ENCODE measurements around the gene AGAP1.
A peak's percentile ranks its signal among the peaks of the same experiment; 100 is the strongest.

The AGAP1 gene

DNA sequence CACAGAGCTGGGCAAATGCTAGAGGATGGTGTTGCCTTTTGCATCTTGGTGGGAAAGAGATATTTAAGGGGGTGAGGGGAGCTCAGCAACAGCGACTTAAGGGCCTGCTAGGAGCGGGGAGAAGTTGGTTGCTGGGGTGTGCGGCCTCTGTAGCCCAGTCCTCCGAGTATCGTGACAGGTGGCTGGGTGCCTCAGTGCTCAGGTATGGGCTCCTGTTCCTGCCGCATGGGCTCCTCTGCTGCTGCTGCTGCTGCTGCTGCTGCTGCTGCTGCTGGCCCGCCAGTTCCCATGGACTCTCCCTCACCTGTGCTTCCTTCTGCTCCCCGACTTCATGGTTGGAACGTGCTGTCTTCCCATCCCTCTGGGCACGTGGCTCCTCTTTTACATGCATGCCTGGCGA is 22.0 kb downstream of the AGAP1 start:
- TF ChIP-seq, protein P1, sequence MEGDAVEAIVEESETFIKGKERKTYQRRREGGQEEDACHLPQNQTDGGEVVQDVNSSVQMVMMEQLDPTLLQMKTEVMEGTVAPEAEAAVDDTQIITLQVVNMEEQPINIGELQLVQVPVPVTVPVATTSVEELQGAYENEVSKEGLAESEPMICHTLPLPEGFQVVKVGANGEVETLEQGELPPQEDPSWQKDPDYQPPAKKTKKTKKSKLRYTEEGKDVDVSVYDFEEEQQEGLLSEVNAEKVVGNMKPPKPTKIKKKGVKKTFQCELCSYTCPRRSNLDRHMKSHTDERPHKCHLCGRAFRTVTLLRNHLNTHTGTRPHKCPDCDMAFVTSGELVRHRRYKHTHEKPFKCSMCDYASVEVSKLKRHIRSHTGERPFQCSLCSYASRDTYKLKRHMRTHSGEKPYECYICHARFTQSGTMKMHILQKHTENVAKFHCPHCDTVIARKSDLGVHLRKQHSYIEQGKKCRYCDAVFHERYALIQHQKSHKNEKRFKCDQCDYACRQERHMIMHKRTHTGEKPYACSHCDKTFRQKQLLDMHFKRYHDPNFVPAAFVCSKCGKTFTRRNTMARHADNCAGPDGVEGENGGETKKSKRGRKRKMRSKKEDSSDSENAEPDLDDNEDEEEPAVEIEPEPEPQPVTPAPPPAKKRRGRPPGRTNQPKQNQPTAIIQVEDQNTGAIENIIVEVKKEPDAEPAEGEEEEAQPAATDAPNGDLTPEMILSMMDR (conservative IDR thresholded peaks at IDR 0.05), result no peak
- no peak overlapping the region for H3K27ac ChIP-seq

DNA sequence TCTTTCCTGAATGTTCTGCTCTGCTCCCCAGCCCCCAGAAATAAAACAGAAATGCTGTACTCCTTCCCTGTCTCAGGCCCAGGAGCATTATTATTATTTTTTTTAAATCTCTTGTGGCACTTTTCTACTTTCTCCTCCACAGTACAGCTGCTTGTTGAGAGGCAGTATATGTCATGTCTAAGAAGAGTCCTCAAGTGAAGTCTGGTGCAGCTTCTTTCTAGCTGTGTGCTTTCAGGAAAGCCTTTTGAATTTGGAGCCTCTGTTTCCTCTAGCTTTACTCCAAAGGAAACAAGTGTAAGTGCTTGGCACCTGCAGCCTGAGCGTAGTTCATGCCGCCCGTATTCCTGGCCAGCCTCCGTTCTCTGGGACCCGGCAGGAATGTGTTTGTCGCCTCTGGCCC is 22.4 kb downstream of the AGAP1 start:
- no peak overlapping the region for H3K27ac ChIP-seq
- TF ChIP-seq, protein P1 (conservative IDR thresholded peaks at IDR 0.05), result no peak

DNA sequence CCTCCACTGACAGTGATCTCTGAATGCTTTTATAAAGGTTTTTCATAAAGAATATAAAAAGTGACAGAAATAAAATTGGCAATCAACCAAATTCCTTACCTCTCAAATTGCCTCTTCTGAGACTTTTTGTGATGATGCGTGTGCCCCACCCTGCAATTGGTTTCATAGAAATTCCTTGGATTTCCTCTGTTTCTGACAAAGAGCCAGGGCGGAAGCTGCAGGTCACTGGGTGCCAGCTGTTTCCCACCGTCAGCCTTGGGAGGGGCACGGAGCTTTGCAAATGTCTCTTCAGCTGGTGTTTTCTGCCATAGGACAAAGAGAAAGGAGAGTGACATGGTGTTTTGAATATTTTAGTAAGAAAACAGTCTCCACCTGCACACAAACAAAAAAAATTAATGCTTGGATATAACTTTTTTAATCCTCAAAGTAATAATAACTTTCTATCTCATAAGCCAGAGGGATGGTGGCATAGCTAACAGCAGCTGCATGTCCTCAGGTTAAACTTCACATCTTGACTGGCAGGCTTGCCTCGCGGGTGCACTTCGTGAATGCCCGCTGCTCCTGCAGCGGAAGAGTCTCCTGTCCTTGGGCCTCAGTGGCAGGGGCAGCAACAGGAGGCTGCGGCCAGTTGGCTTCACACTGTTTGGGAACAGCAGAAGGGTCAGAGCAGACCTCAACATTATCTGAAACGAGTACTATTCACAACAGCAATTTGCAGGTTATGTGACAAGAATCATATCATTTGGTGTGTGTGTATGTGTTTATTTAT is 24.7 kb downstream of the AGAP1 start:
- H3K27ac ChIP-seq, result peak overlapping the region; percentile 42; the same call in 1 of the 2 replicates
- TF ChIP-seq, protein P1 (conservative IDR thresholded peaks at IDR 0.05), result no peak

DNA sequence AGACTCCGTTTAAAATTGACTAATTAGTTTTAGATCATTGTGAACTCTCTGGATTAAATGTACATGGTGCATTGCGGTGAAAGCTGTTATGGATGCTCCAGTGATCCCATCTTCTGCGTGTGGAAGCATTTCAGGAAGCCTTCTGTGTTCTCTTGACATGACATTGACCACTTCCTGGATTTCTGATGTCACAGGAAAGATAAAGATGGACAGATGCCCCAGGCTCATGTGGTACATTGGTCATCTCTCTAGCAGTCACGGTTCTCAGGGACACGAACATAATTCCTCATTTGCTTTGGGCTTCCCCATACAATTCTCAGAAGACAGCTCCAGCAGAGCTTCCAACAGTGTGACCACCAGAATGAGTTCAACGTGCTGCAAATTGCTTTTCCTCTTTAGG is 26.9 kb downstream of the AGAP1 start:
- no peak overlapping the region for H3K27ac ChIP-seq
- TF ChIP-seq, protein P1 (conservative IDR thresholded peaks at IDR 0.05), result no peak

DNA sequence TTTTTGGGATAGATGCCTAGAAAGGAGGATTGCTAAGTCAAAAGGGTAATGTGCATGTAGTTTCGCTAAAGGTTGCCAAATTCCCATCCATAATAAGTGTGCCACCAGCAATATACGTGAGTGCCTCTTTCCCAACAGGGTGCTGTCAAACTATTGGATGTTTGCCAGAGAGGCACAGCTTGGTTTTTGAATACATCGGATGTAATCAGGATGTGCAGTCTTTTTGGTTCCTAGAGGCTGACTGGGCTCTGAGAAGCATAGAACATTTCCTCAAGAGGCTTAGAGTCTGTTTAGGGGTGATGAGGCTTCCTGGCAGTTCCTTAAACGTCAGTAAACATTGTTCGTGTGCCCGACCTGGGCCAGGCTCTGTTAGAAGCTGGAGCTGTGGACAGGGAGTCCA is 28.0 kb downstream of the AGAP1 start:
- TF ChIP-seq, protein P1 (conservative IDR thresholded peaks at IDR 0.05), result no peak
- H3K27ac ChIP-seq, result no peak overlapping the region

DNA sequence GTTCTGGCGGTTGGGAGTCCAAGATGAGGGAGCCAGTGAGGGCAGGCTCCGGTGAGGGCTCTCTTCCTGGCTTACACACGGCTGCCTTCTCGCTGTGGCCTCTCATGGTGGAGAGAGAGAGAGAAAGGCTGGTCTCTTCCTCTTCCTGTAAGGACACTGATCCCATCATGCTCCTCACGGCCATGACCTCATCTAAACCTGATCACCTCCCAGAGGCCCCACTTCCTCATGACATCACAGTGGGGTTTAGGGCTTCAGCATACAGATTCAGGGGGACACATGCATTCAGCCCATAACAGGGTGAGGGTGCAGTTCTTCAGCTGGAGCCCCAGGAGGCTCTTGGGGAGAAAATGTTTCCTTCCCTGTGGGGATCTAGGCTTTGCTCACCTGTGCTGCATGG is 29.2 kb downstream of the AGAP1 start:
- no peak overlapping the region for H3K27ac ChIP-seq
- TF ChIP-seq, protein P1 (conservative IDR thresholded peaks at IDR 0.05), result no peak

DNA sequence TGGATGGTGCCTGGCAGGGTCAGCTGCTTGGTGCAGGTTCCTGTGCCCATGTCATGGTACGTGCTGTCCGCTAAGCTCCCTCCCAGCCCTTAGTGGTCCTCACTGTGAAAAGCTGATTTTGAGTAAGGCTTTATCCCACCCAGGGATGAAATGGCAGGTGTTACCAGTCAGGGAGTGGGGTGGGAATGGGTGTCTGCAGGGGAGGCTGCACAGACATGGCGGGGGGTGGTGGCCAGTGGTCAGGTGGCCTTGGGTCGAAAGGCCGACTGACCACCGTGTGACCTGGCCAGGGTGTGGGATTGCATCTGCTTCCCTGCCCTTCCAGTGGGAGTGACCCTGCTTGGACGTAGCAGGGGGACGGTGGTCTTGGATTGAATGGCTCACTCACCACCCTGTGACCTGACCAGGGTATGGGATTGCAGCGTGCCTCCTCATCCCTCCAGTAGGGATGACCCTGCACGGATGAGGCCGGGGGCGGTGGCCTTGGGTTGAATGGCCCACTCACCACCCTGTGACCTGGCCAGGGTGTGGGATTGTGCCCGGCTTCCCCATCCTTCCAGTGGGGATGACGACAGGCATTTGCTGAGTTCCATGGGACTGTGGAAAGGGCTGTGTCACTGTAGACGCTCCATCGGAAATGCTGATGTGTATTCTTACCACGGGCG is 29.8 kb downstream of the AGAP1 start:
- H3K27ac ChIP-seq, result no peak overlapping the region
- TF ChIP-seq, protein P1 (conservative IDR thresholded peaks at IDR 0.05), result no peak

Measured in VCaP (cell line).